H1 (cell line): ENCODE data around the gene BCAS1. TPM values are rescaled to one million over a fixed set of nuclear protein-coding genes. Genes with fewer than 3 reads are reported as not detected.

Experiments
- CTCF ChIA-PET: fragments of 300-600 bp; sonication (Branson Sonifier 250); formaldehyde crosslinking; loops from one replicate; lab custom pipeline; 2021; ENCODE audit not compliant: partially characterized antibody; lab: Charles Lee
- POLR2A ChIA-PET: fragments of 300-600 bp; sonication (Branson Sonifier 250); formaldehyde crosslinking; loops from one replicate; lab custom pipeline; 2021; ENCODE audit warnings: inconsistent platforms; ENCODE audit not compliant: partially characterized antibody; lab: Charles Lee
- DNase-seq, 2 experiments: peaks; one replicate each; pipeline versions ENCODE4 v3.0.0 to v3.0.0-alpha.2; 2010 to 2022; ENCODE audit warnings: low spot score in 2 of 2, low read depth in 1 of 2, mixed read lengths in 1 of 2
- FAIRE-seq: peaks from 2 replicates; lab custom pipeline; 2011; peaks lifted over from hg19 to GRCh38; lab: Jason Lieb, UNC
- H2AFZ ChIP-seq: 2 replicates; pipeline ENCODE4 v1.8.1; 2012; ENCODE audit warnings: low read length, inconsistent platforms
- H2AK5ac ChIP-seq: 2 replicates; pipeline ENCODE4 v1.6.1; 2013; ENCODE audit warnings: low read depth, low read length
- H2BK120ac ChIP-seq: replicated peaks from 2 replicates; pipeline ENCODE3; 2013; ENCODE audit warnings: low read depth, low read length, inconsistent platforms
- H2BK12ac ChIP-seq: 2 replicates; pipeline ENCODE4 v1.6.1; 2013; ENCODE audit warnings: low read depth, low read length
- H2BK15ac ChIP-seq: 2 replicates; pipeline ENCODE4 v1.6.1; 2013; ENCODE audit warnings: low read length
- H2BK20ac ChIP-seq: 2 replicates; pipeline ENCODE4 v1.6.1; 2013; ENCODE audit warnings: low read length
- H2BK5ac ChIP-seq: 2 replicates; pipeline ENCODE4 v1.6.1; 2013; ENCODE audit warnings: low read depth, low read length
- H3K14ac ChIP-seq: 2 replicates; pipeline ENCODE4 v1.6.1; 2013; ENCODE audit warnings: inconsistent platforms; ENCODE audit not compliant: insufficient read length
- H3K18ac ChIP-seq: 2 replicates; pipeline ENCODE4 v1.6.1; 2013; ENCODE audit warnings: low read length; ENCODE audit errors: extremely low read depth
- H3K23ac ChIP-seq: 2 replicates; pipeline ENCODE4 v1.6.1; 2013; ENCODE audit warnings: inconsistent platforms; ENCODE audit not compliant: insufficient read length
- H3K23me2 ChIP-seq: 2 replicates; pipeline ENCODE4 v1.6.1; 2013; ENCODE audit warnings: low read depth, low read length
- H3K27ac ChIP-seq: 2 replicates; pipeline ENCODE4 v1.6.1; 2011; ENCODE audit warnings: low read depth, low read length, inconsistent platforms
- H3K27me3 ChIP-seq, 4 experiments: replicated peaks in 1 of 4; 1 replicate in 1 of 4; 2 replicates in 3 of 4; pipeline versions ENCODE4 v1.6.1 to v1.8.1; 2011 to 2013; ENCODE audit warnings: low read length in 3 of 4, mild to moderate bottlenecking in 3 of 4, inconsistent platforms in 2 of 4, mixed read lengths in 2 of 4, moderate library complexity in 1 of 4; ENCODE audit not compliant: control insufficient read depth in 3 of 4, insufficient read depth in 3 of 4; ENCODE audit errors: extremely low read depth in 1 of 4
- H3K36me3 ChIP-seq, 4 experiments: 2 replicates each; pipeline versions ENCODE4 v1.6.1 to v1.8.1; 2011 to 2013; ENCODE audit warnings: mild to moderate bottlenecking in 4 of 4, low read length in 3 of 4, moderate library complexity in 2 of 4, control low read depth in 1 of 4, inconsistent platforms in 1 of 4; ENCODE audit not compliant: insufficient read depth in 4 of 4, control insufficient read depth in 2 of 4
- H3K4ac ChIP-seq: replicated peaks from 2 replicates; pipeline ENCODE3; 2013; ENCODE audit warnings: low read length, low read depth, mixed read lengths, inconsistent platforms; ENCODE audit not compliant: insufficient read length
- H3K4me1 ChIP-seq, 4 experiments: replicated peaks in 1 of 4; 1 replicate in 1 of 4; 2 replicates in 3 of 4; pipeline versions ENCODE4 v1.6.1 to v1.8.1; 2011 to 2013; ENCODE audit warnings: low read length in 3 of 4, inconsistent platforms in 2 of 4, mixed read lengths in 1 of 4; ENCODE audit not compliant: insufficient read depth in 4 of 4, control insufficient read depth in 3 of 4
- H3K4me2 ChIP-seq, 2 experiments: 2 replicates each; pipeline versions ENCODE4 v1.6.1 to v1.8.1; 2011 to 2013; ENCODE audit warnings: low read depth in 2 of 2, low read length in 2 of 2, control low read depth in 1 of 2, inconsistent platforms in 1 of 2, mild to moderate bottlenecking in 1 of 2; ENCODE audit not compliant: insufficient read depth in 1 of 2
- H3K4me3 ChIP-seq, 4 experiments: fragments of 200-600, 300-600 bp in 1 of 4; sonication (generic), shearing (Covaris generic), sonication (Bioruptor Twin) in 1 of 4; 2 replicates each; pipeline versions ENCODE4 v1.5.1 to v1.8.1; 2011 to 2016; ENCODE audit warnings: low read length in 4 of 4, low read depth in 3 of 4, control low read depth in 2 of 4, inconsistent platforms in 2 of 4, mild to moderate bottlenecking in 2 of 4, mixed read lengths in 1 of 4, moderate library complexity in 1 of 4; ENCODE audit not compliant: insufficient read depth in 2 of 4; ENCODE audit errors: extremely low read depth in 1 of 4
- H3K56ac ChIP-seq: replicated peaks from 2 replicates; pipeline ENCODE3; 2013; ENCODE audit warnings: low read depth, mild to moderate bottlenecking, mixed read lengths, low read length, inconsistent platforms; ENCODE audit not compliant: insufficient read length
- H3K79me1 ChIP-seq: 2 replicates; pipeline ENCODE4 v1.6.1; 2013; ENCODE audit warnings: low read depth, low read length, control low read depth
- H3K79me2 ChIP-seq, 2 experiments: 2 replicates each; pipeline versions ENCODE4 v1.6.1 to v1.8.1; 2012 to 2013; ENCODE audit warnings: low read length in 2 of 2, mild to moderate bottlenecking in 2 of 2, inconsistent platforms in 1 of 2; ENCODE audit not compliant: insufficient read depth in 2 of 2, control insufficient read depth in 1 of 2
- H3K9ac ChIP-seq, 4 experiments: replicated peaks in 1 of 4; 1 replicate in 1 of 4; 2 replicates in 3 of 4; pipeline versions ENCODE4 v1.6.1 to v1.8.1; 2011 to 2013; ENCODE audit warnings: low read depth in 3 of 4, low read length in 3 of 4, control low read depth in 2 of 4, mild to moderate bottlenecking in 2 of 4, moderate library complexity in 2 of 4, inconsistent platforms in 1 of 4; ENCODE audit errors: extremely low read depth in 1 of 4
- H3K9me3 ChIP-seq, 2 experiments: 2 replicates each; pipeline versions ENCODE4 v1.6.1 to v1.8.1; 2012 to 2013; ENCODE audit warnings: mild to moderate bottlenecking in 2 of 2, moderate library complexity in 2 of 2, control low read depth in 1 of 2, inconsistent platforms in 1 of 2, low read depth in 1 of 2, low read length in 1 of 2, mixed read lengths in 1 of 2; ENCODE audit not compliant: insufficient read depth in 2 of 2
- H4K20me1 ChIP-seq, 2 experiments: replicated peaks in 1 of 2; 2 replicates each; pipeline versions ENCODE3 to v1.8.1; 2011 to 2013; ENCODE audit warnings: inconsistent platforms in 2 of 2, low read length in 2 of 2, mild to moderate bottlenecking in 1 of 2; ENCODE audit not compliant: insufficient read depth in 2 of 2, control insufficient read depth in 1 of 2
- H4K5ac ChIP-seq: 2 replicates; pipeline ENCODE4 v1.6.1; 2013; ENCODE audit warnings: low read length, low read depth, mixed read lengths, inconsistent platforms; ENCODE audit not compliant: insufficient read length
- H4K8ac ChIP-seq: 2 replicates; pipeline ENCODE4 v1.8.0; 2013; ENCODE audit warnings: mild to moderate bottlenecking, moderate library complexity, low read length, inconsistent platforms; ENCODE audit not compliant: insufficient read depth; ENCODE audit errors: extremely low read depth
- H4K91ac ChIP-seq: replicated peaks from 2 replicates; pipeline ENCODE3; 2013; ENCODE audit warnings: low read length, mixed read lengths, inconsistent platforms; ENCODE audit not compliant: insufficient read length
- CEBPB ChIP-seq: IDR thresholded peaks from 2 replicates; pipeline ENCODE4 v1.6.1; 2012; ENCODE audit warnings: low read depth, low read length
- KDM5A ChIP-seq: fragments of 200-600 bp; IDR thresholded peaks from 2 replicates; pipeline ENCODE4 v1.7.1; 2012; ENCODE audit warnings: mild to moderate bottlenecking, low read length, inconsistent platforms, mixed read lengths
- POU5F1 ChIP-seq: IDR thresholded peaks from 2 replicates; pipeline ENCODE4 v1.6.1; 2011; ENCODE audit warnings: low read depth, mild to moderate bottlenecking, low read length, moderate library complexity
- SP2 ChIP-seq: IDR thresholded peaks from 2 replicates; pipeline ENCODE4 v1.6.1; 2012; ENCODE audit warnings: mild to moderate bottlenecking, low read length, inconsistent platforms
- WGBS, 2 experiments: shearing (Covaris generic) in 1 of 2; methylation state at CpG; one replicate each; pipeline versions ENCODE4 v1.1.6 to v1.1.7; 2013 to 2015; ENCODE audit warnings: low lambda C conversion rate in 2 of 2, mixed read lengths in 2 of 2, inconsistent platforms in 1 of 2, low coverage in 1 of 2, missing lambda C conversion rate in 1 of 2; ENCODE audit not compliant: insufficient replicate concordance in 2 of 2, insufficient coverage in 1 of 2, insufficient read length in 1 of 2; ENCODE audit errors: extremely low coverage in 1 of 2, missing lambda C conversion rate in 1 of 2; 5-methylcytosine and 5-hydroxymethylcytosine counted together
- polyA plus RNA-seq, 7 experiments: library from polyadenylated mRNA; depleted of rRNA in 3 of 7; stranded (reverse) in 5 of 7; unstranded in 2 of 7; fragments of >200 nt in 5 of 7; fragments of 200-250 nt in 2 of 7; gene quantifications; 1 replicate in 5 of 7; 2 replicates in 1 of 7; 4 replicates in 1 of 7; pipeline versions ENCODE4 v1.2.1 to v1.2.3, GENCODE V29; 2011 to 2013; ENCODE audit warnings: missing spikeins in 2 of 7, mixed read lengths in 2 of 7
- total RNA-seq: library from RNA; stranded (reverse); fragmentation: NEBNext Ultra II Directional; extraction: Animal tissue kit (Norgen Biotek cat#: 25700); gene quantifications from 2 replicates; pipeline ENCODE4 v1.2.1, GENCODE V29; 2021

The BCAS1 gene
- total and polyA plus RNA-seq, 2 of the 8 experiments (the other 6 are each of a cell fraction or from before 2014, with no cell fraction given) = 0.06 to 0.19 TPM

- H3K23me2 ChIP-seq = no peaks in the 10 kb centered on the region
- no peak overlapping the region for H3K14ac ChIP-seq
- no peak overlapping the region for H3K27ac ChIP-seq
- H2BK12ac ChIP-seq = no peak overlapping the region
- ChIA-PET POLR2A (no interaction called here), CTCF (interaction anchor here (0.9 to 1.0 kb wide), 3 partner anchors 10 to 182 kb away, joined by 3 to 5 read pairs (median 3); no protein-coding TSS in a partner anchor)
- H3K4ac ChIP-seq = no peak overlapping the region
- no peak overlapping the region for H3K56ac ChIP-seq
- no peak overlapping the region for H2AK5ac ChIP-seq
- H3K27me3 ChIP-seq = no peaks in the 10 kb centered on the region
- H3K4me1 ChIP-seq = no peaks in the 10 kb centered on the region
- H3K79me2 ChIP-seq = no peaks in the 10 kb centered on the region
- DNase-seq = no peak
- H3K79me1 ChIP-seq = no peaks in the 10 kb centered on the region
- H4K5ac ChIP-seq = no peak overlapping the region
- H3K4me2 ChIP-seq = no peak overlapping the region
- no peak overlapping the region for H2BK15ac ChIP-seq
- H3K9ac ChIP-seq = no peak overlapping the region
- H4K20me1 ChIP-seq = no peaks in the 10 kb centered on the region
- H4K8ac ChIP-seq = no peak overlapping the region
- H2BK20ac ChIP-seq = no peak overlapping the region
- 88% methylated on average over 4 of the region's 4 CpGs; no CpG with 5 or more reads in 1 of the 2 experiments for WGBS, 2 experiments
- no peak for FAIRE-seq
- no peak overlapping the region for H3K4me3 ChIP-seq
- no peak overlapping the region for H3K18ac ChIP-seq
- no peak overlapping the region for H3K23ac ChIP-seq
- H3K36me3 ChIP-seq = no peaks in the 10 kb centered on the region
- no peak overlapping the region for H2AFZ ChIP-seq
- H4K91ac ChIP-seq = no peak overlapping the region
- no peak overlapping the region for H2BK5ac ChIP-seq
- H3K9me3 ChIP-seq = no peaks in the 10 kb centered on the region
- no peak overlapping the region for H2BK120ac ChIP-seq
- TF ChIP-seq KDM5A (no peak), POU5F1 (no peak), CEBPB (no peak), SP2 (no peak)
Observed at GRCh38 chr20:54017846-54018245, 52.5 kb downstream of the BCAS1 start.
